ENCODE data around the gene SERPINB7. TPM values are rescaled to one million over a fixed set of nuclear protein-coding genes. Genes with fewer than 3 reads are reported as not detected.
"Not testable (repeated sequence)": the region's sequence is repeated elsewhere in the genome, so short reads cannot be mapped to it uniquely, and the experiment has no call there.

Gene SERPINB7
- total RNA-seq, 1 experiment from 2014 or later: not detected

- Histone ChIP-seq H3K36me3 (ENCODE audit: control insufficient read depth in 1 of 2, insufficient read depth in 2 of 2, low read length in 2 of 2) (no peaks in the 10 kb centered on the region), H3K27me3 (ENCODE audit: insufficient read depth, low read length) (no peaks in the 10 kb centered on the region), H3K4me3 (replicated peaks in 1 of 2; ENCODE audit: low read depth in 1 of 2, low read length in 2 of 2) (no peak overlapping the region), H3K9me3 (ENCODE audit: control insufficient read depth in 1 of 2, insufficient read depth in 1 of 2, low read depth in 1 of 2, low read length in 2 of 2) (peaks cover 0 to 6% of the 10 kb centered on the region in 2 experiments; a peak in 1 of 4 replicates), H3K27ac (ENCODE audit: low read depth, low read length) (no peak overlapping the region), H4K20me1 (ENCODE audit: insufficient read depth) (no peaks in the 10 kb centered on the region), H3K9ac (ENCODE audit: low read length) (no peak overlapping the region), H3K9me2 (ENCODE audit: insufficient read depth) (no peaks in the 10 kb centered on the region), H3K4me2 (ENCODE audit: low read length) (no peak overlapping the region), H3K4me1 (ENCODE audit: control insufficient read depth in 1 of 2, insufficient read depth in 2 of 2, low read length in 2 of 2) (no peaks in the 10 kb centered on the region), H2AFZ (ENCODE audit: low read depth, low read length, poor library complexity, severe bottlenecking) (no peak overlapping the region), H3K79me2 (ENCODE audit: insufficient read depth, low read length) (no peaks in the 10 kb centered on the region)
- CTCF ChIA-PET: no interaction called here
- RAD21 ChIA-PET (ENCODE audit: low non-redundant PET in 1 of 2, low total read pairs in 2 of 2, uncharacterized antibody in 2 of 2, unreplicated experiment in 2 of 2): no interaction called here
- TF ChIP-seq SP1 (IDR thresholded peaks at IDR 0.05; ENCODE audit: low read depth) (no peak), SRF (IDR thresholded peaks at IDR 0.05; ENCODE audit: low read depth) (no peak), MAX (IDR thresholded peaks at IDR 0.05) (no peak)
- ATAC-seq: no peak
- no TSS peak for BruUV-seq (replicated peaks)
- intact Hi-C loops (cut with micrococcal nuclease): no loop called here
- POLR2A ChIA-PET: no interaction called here
- DNase-seq (ENCODE audit: low read depth, low spot score): no peak
Observed at GRCh38 chr18:63758615-63759240, 16.5 kb upstream of the SERPINB7 start.

GRCh38 chr18:63759786-63760185 lies 15.4 kb upstream of the SERPINB7 start:
- CTCF ChIA-PET; DNase-seq (ENCODE audit: low read depth, low spot score); H4K20me1 ChIP-seq (ENCODE audit: insufficient read depth); RAD21 ChIA-PET (ENCODE audit: low non-redundant PET in 1 of 2, low total read pairs in 2 of 2, uncharacterized antibody in 2 of 2, unreplicated experiment in 2 of 2); H3K9me2 ChIP-seq (ENCODE audit: insufficient read depth); H3K4me1 ChIP-seq (ENCODE audit: control insufficient read depth in 1 of 2, insufficient read depth in 2 of 2, low read length in 2 of 2); H3K79me2 ChIP-seq (ENCODE audit: insufficient read depth, low read length); H3K9ac ChIP-seq (ENCODE audit: low read length); BruUV-seq (replicated peaks); H2AFZ ChIP-seq (ENCODE audit: low read depth, low read length, poor library complexity, severe bottlenecking); POLR2A ChIA-PET; H3K9me3 ChIP-seq (ENCODE audit: control insufficient read depth in 1 of 2, insufficient read depth in 1 of 2, low read depth in 1 of 2, low read length in 2 of 2); H3K4me2 ChIP-seq (ENCODE audit: low read length); H3K27ac ChIP-seq (ENCODE audit: low read depth, low read length); H3K4me3 ChIP-seq (replicated peaks in 1 of 2; ENCODE audit: low read depth in 1 of 2, low read length in 2 of 2); H3K27me3 ChIP-seq (ENCODE audit: insufficient read depth, low read length); ATAC-seq; H3K36me3 ChIP-seq (ENCODE audit: control insufficient read depth in 1 of 2, insufficient read depth in 2 of 2, low read length in 2 of 2); intact Hi-C loops (cut with micrococcal nuclease): not testable (repeated sequence)
